GM21529 (cell line): ENCODE data around the gene DHH.
"Not testable (repeated sequence)": the region's sequence is repeated elsewhere in the genome, so short reads cannot be mapped to it uniquely, and the experiment has no call there.

Experiments
- ATAC-seq: cut with Tn5 transposase; IDR thresholded peaks from one replicate; pipeline ENCODE4 v1.9.1; 2021; ENCODE audit not compliant: unreplicated experiment

Gene DHH

GRCh38 chr12:49070971-49071370, 23.6 kb downstream of the DHH start:
- no peak for ATAC-seq

GRCh38 chr12:49069507-49070346, 24.9 kb downstream of the DHH start, which contains the start of gene RHEBL1:
TSS of gene RHEBL1 (minus strand) at chr12:49069979. CDS start at chr12:49069785, 194 bp downstream.
- ATAC-seq, result peak; percentile 97

GRCh38 chr12:49068879-49069506, 25.6 kb downstream of the DHH start:
- no peak for ATAC-seq

GRCh38 chr12:49066120-49066519, 28.5 kb downstream of the DHH start:
- ATAC-seq, result no peak

- ATAC-seq, result no peak
Observed at GRCh38 chr12:49064767-49065152, 29.8 kb downstream of the DHH start.

GRCh38 chr12:49061916-49062315, 32.7 kb downstream of the DHH start:
- not testable (repeated sequence) for ATAC-seq

- ATAC-seq, result peak; percentile 1
Observed at GRCh38 chr12:49061157-49061650, 33.4 kb downstream of the DHH start.

GRCh38 chr12:49060237-49061156, 34.1 kb downstream of the DHH start, which contains the start of gene KMT2D:
TSS of gene KMT2D (minus strand) at chr12:49060794. CDS start at chr12:49055324, 5,470 bp downstream.
- ATAC-seq, result peak; percentile 52

- ATAC-seq, result peak; percentile 13
Observed at GRCh38 chr12:49059299-49060171, 35.1 kb downstream of the DHH start.

GRCh38 chr12:49059045-49059298, 35.6 kb downstream of the DHH start:
- ATAC-seq, result no peak

- no peak for ATAC-seq
Observed at GRCh38 chr12:49058366-49059044, 36.1 kb downstream of the DHH start.

GRCh38 chr12:49057888-49058287, 36.7 kb downstream of the DHH start:
- no peak for ATAC-seq

- ATAC-seq, result peak; percentile 71
Observed at GRCh38 chr12:49055978-49056754, 38.4 kb downstream of the DHH start.

- no peak for ATAC-seq
Observed at GRCh38 chr12:49055092-49055491, 39.5 kb downstream of the DHH start.

GRCh38 chr12:49054524-49054923, 40.1 kb downstream of the DHH start:
- ATAC-seq, result no peak

- ATAC-seq, result no peak
Observed at GRCh38 chr12:49054096-49054495, 40.5 kb downstream of the DHH start.

GRCh38 chr12:49052451-49053208, 42.0 kb downstream of the DHH start:
- no peak for ATAC-seq

- no peak for ATAC-seq
Observed at GRCh38 chr12:49051777-49052438, 42.7 kb downstream of the DHH start.
